ENCODE data around the gene HABP2. TPM values are rescaled to one million over a fixed set of nuclear protein-coding genes. Genes with fewer than 3 reads are reported as not detected.
A peak's percentile ranks its signal among the peaks of the same experiment; 100 is the strongest.

Gene HABP2
- total and polyA plus RNA-seq, 11 donors = 0.23 to 0.30 TPM; not detected in 9

DNA sequence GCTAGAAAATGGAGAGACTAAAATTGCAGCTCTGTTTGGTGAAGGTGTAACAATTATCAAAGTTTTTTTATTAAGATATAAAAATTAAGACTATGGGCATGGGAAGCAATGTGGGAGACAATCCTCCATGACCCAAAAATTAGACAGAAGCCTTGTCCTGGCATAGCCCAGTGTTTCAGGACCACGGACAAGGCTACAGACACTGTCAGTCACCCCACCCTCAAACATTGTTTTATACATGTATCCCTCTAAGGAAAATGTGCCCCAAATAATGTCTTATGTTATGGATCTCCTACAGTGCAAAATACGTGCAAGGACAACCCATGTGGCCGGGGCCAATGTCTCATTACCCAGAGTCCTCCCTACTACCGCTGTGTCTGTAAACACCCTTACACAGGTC, 24.0 kb downstream of the HABP2 start:
- peak in 3 of 4 donors; percentile 33 to 50 (median 48) for ATAC-seq
- Histone ChIP-seq H3K36me3 (no peaks in the 10 kb centered on the region), H3K27ac (no peak overlapping the region), H3K27me3 (no peaks in the 10 kb centered on the region), H3K4me3 (no peak overlapping the region), H3K4me1 (no peaks in the 10 kb centered on the region), H3K9me3 (no peaks in the 10 kb centered on the region)
- intact Hi-C loops (cut with DNase I) = no loop called here
- no peak for DNase-seq
- no peak for TF ChIP-seq POLR2A (IDR thresholded peaks at IDR 0.05)
- TF ChIP-seq, protein P1, sequence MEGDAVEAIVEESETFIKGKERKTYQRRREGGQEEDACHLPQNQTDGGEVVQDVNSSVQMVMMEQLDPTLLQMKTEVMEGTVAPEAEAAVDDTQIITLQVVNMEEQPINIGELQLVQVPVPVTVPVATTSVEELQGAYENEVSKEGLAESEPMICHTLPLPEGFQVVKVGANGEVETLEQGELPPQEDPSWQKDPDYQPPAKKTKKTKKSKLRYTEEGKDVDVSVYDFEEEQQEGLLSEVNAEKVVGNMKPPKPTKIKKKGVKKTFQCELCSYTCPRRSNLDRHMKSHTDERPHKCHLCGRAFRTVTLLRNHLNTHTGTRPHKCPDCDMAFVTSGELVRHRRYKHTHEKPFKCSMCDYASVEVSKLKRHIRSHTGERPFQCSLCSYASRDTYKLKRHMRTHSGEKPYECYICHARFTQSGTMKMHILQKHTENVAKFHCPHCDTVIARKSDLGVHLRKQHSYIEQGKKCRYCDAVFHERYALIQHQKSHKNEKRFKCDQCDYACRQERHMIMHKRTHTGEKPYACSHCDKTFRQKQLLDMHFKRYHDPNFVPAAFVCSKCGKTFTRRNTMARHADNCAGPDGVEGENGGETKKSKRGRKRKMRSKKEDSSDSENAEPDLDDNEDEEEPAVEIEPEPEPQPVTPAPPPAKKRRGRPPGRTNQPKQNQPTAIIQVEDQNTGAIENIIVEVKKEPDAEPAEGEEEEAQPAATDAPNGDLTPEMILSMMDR (IDR thresholded peaks at IDR 0.05) = no peak
- 64 to 69% (median 67%) methylated on average over 4 of the region's 4 CpGs for WGBS, 4 donors

- Histone ChIP-seq H3K27ac (no peak overlapping the region), H3K27me3 (no peaks in the 10 kb centered on the region), H3K9me3 (no peaks in the 10 kb centered on the region), H3K4me1 (no peaks in the 10 kb centered on the region), H3K36me3 (no peaks in the 10 kb centered on the region), H3K4me3 (no peak overlapping the region)
- 90 to 100% (median 93%) methylated on average over 1 of the region's 1 CpG for WGBS, 4 donors
- ATAC-seq (no peak), DNase-seq (no peak)
- no peak for TF ChIP-seq POLR2A (IDR thresholded peaks at IDR 0.05)
- TF ChIP-seq, protein P1 (IDR thresholded peaks at IDR 0.05) = no peak
- intact Hi-C loops (cut with DNase I) = no loop called here
These were observed 25.9 kb downstream of the HABP2 start for GRCh38 chr10:113578773-113579172.

- TF ChIP-seq, protein P1 (IDR thresholded peaks at IDR 0.05) = no peak
- no peak for TF ChIP-seq POLR2A (IDR thresholded peaks at IDR 0.05)
- H3K36me3 ChIP-seq = no peaks in the 10 kb centered on the region
These were observed 28.2 kb downstream of the HABP2 start for GRCh38 chr10:113581092-113581491.

GRCh38 chr10:113583571-113583970, 30.7 kb downstream of the HABP2 start:
- intact Hi-C loops (cut with DNase I) = no loop called here
- DNase-seq (no peak), ATAC-seq (peak in 1 of 4 donors; percentile 47)
- Histone ChIP-seq H3K4me3 (no peak overlapping the region), H3K27me3 (no peaks in the 10 kb centered on the region), H3K27ac (no peak overlapping the region), H3K36me3 (peaks cover 0 to 15% (median 3%) of the 10 kb centered on the region in 9 donors), H3K4me1 (no peaks in the 10 kb centered on the region), H3K9me3 (no peaks in the 10 kb centered on the region)
- no peak for TF ChIP-seq POLR2A (IDR thresholded peaks at IDR 0.05)
- TF ChIP-seq, protein P1 (IDR thresholded peaks at IDR 0.05) = no peak
- 34 to 67% (median 48%) methylated on average over 3 of the region's 3 CpGs for WGBS, 4 donors

More at GRCh38 chr10:113581092-113581491, 28.2 kb downstream of the HABP2 start:
- WGBS, 4 donors = 76 to 85% (median 82%) methylated on average over 1 of the region's 1 CpG
- H3K27me3 ChIP-seq = no peaks in the 10 kb centered on the region
- H3K4me3 ChIP-seq = no peak overlapping the region
- no peak overlapping the region for H3K27ac ChIP-seq
- DNase-seq (no peak), ATAC-seq (no peak)
- H3K9me3 ChIP-seq = no peaks in the 10 kb centered on the region
- no peaks in the 10 kb centered on the region for H3K4me1 ChIP-seq
- intact Hi-C loops (cut with DNase I) = no loop called here

Data from heart left ventricle (tissue), 16 donors.